Sigmoid colon (tissue), 7 donors: ENCODE data around the gene RASGRP3. TPM values are rescaled to one million over a fixed set of nuclear protein-coding genes. Genes with fewer than 3 reads are reported as not detected.

Experiments
- DNase-seq: peaks from one replicate; pipeline ENCODE4 v3.0.0-alpha.2; 2019
- H3K27ac ChIP-seq, 4 donors: fragments of 200-600 bp; sonication (generic); one replicate each; pipeline ENCODE4 v1.5.1; 2016 to 2019; ENCODE audit warnings: mild to moderate bottlenecking in 1 of 4
- H3K27me3 ChIP-seq, 3 donors: fragments of 200-600 bp; sonication (generic); one replicate each; pipeline ENCODE4 v1.5.1; 2019; ENCODE audit warnings: mild to moderate bottlenecking in 1 of 3
- H3K36me3 ChIP-seq, 4 donors: fragments of 200-600 bp; sonication (generic); one replicate each; pipeline ENCODE4 v1.5.1; 2016 to 2019
- H3K4me1 ChIP-seq, 4 donors: fragments of 200-600 bp; sonication (generic); one replicate each; pipeline ENCODE4 v1.5.1; 2017 to 2019
- H3K4me3 ChIP-seq, 4 donors: fragments of 200-600 bp; sonication (generic); one replicate each; pipeline ENCODE4 v1.5.1; 2017 to 2019; ENCODE audit warnings: mild to moderate bottlenecking in 2 of 4, moderate library complexity in 1 of 4
- H3K9me3 ChIP-seq, 4 donors: fragments of 200-600 bp in 3 of 4; sonication (generic) in 3 of 4; one replicate each; pipeline versions ENCODE4 v1.5.1 to v1.6.1; 2013 to 2019
- EP300 ChIP-seq, 4 donors: sonication (generic); formaldehyde crosslinking; IDR thresholded peaks; one replicate each; pipeline ENCODE4 v1.6.1; 2017; ENCODE audit warnings: antibody characterized with exemption in 4 of 4
- POLR2A ChIP-seq, 2 donors: fragments of 450-650 bp; IDR thresholded peaks; one replicate each; pipeline ENCODE4 v1.6.1; 2016; ENCODE audit warnings: antibody characterized with exemption in 2 of 2, mild to moderate bottlenecking in 2 of 2, moderate library complexity in 2 of 2
- POLR2AphosphoS5 ChIP-seq, 4 donors: sonication (generic); formaldehyde crosslinking; IDR thresholded peaks; one replicate each; pipeline ENCODE4 v1.6.1; 2017; ENCODE audit warnings: antibody characterized with exemption in 4 of 4
- WGBS, 2 donors: extraction: QIAGEN DNeasy Blood & Tissue Kit; methylation state at CpG; one replicate each; pipeline ENCODE4 v1.1.7; 2013; 5-methylcytosine and 5-hydroxymethylcytosine counted together
- intact Hi-C: fragments of 100-400 bp; cut with DNase I; formaldehyde crosslinking; loops from one replicate; pipeline ENCODE4 v1.15.1; 2023
- polyA plus RNA-seq, 3 donors: library from polyadenylated mRNA; stranded (reverse); fragments of 200-250 nt; gene quantifications; one replicate each; pipeline ENCODE4 v1.2.3, GENCODE V29; 2013
- total RNA-seq, 4 donors: library from RNA; depleted of rRNA; stranded (reverse); fragments of >200 nt; gene quantifications; one replicate each; pipeline ENCODE4 v1.1.0, GENCODE V29; 2016
- TF ChIP-seq, protein P1 (sequence below), 4 experiments: fragments of 450-650 bp in 3 of 4; fragments of 200-600 bp in 1 of 4; IDR thresholded peaks; one replicate each; pipeline ENCODE4 v1.5.1; 2016 to 2019; ENCODE audit warnings: antibody characterized with exemption in 4 of 4, mild to moderate bottlenecking in 3 of 4, moderate library complexity in 2 of 4
- donor health status: healthy with polysubstance abuse.
- donor health status: Bipolar disorder and iron deficiency.
- donor health status: healthy.

Gene RASGRP3
- total and polyA plus RNA-seq, 7 donors: 1.8 to 14.7 (median 6.7) TPM

DNA sequence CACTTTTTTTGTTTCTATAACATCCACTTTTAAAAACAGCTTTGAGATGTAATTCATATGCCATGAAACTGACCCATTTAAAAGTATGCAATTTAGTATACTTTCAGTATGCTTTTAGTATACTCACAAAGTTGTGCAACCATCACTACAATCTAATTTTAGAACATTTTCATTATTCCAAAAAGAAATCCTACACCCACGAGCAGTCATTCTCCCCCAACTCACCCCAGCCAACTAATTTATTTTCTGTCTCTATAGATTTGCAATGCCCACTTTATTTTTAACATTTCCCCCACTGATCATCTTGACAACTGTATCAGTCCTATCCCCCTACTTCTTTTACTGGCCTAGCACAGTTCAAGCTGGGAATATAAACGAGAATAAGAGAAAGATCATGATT, 83.6 kb downstream of the RASGRP3 start:
- intact Hi-C loops: no loop called here
- no peaks in the 10 kb centered on the region for H3K27me3 ChIP-seq
- H3K4me1 ChIP-seq: peaks cover 0 to 6% (median 0%) of the 10 kb centered on the region in 4 donors
- no peak overlapping the region for H3K4me3 ChIP-seq
- no peaks in the 10 kb centered on the region for H3K9me3 ChIP-seq
- peaks cover 0 to 7% (median 0%) of the 10 kb centered on the region in 4 donors for H3K36me3 ChIP-seq
- TF ChIP-seq, protein P1, sequence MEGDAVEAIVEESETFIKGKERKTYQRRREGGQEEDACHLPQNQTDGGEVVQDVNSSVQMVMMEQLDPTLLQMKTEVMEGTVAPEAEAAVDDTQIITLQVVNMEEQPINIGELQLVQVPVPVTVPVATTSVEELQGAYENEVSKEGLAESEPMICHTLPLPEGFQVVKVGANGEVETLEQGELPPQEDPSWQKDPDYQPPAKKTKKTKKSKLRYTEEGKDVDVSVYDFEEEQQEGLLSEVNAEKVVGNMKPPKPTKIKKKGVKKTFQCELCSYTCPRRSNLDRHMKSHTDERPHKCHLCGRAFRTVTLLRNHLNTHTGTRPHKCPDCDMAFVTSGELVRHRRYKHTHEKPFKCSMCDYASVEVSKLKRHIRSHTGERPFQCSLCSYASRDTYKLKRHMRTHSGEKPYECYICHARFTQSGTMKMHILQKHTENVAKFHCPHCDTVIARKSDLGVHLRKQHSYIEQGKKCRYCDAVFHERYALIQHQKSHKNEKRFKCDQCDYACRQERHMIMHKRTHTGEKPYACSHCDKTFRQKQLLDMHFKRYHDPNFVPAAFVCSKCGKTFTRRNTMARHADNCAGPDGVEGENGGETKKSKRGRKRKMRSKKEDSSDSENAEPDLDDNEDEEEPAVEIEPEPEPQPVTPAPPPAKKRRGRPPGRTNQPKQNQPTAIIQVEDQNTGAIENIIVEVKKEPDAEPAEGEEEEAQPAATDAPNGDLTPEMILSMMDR (IDR thresholded peaks at IDR 0.05): no peak
- TF ChIP-seq POLR2A (IDR thresholded peaks at IDR 0.05): no peak
- TF ChIP-seq EP300 (IDR thresholded peaks at IDR 0.05): no peak
- no peak for TF ChIP-seq POLR2AphosphoS5 (IDR thresholded peaks at IDR 0.05)
- no peak for DNase-seq
- no peak overlapping the region for H3K27ac ChIP-seq
- 64 to 75% methylated on average over 2 of the region's 2 CpGs for WGBS, 2 donors

DNA sequence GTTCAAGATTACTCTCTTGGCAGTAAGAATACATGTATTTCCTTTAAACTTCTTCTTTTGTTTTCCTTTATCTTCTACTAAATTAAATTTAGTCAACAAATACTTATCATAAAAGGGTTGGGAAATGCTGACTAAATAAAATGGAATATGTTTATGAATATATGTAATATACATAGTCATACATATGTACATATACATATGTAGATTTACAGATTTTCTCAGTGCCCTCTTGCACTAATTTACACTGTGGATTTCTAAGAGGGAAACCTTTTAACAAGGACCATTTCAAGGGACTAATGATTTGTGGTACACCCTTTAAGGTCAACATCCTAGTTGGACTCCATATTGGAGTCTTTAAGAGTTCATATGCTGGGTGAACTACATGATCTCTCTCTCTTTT, 85.4 kb downstream of the RASGRP3 start:
- Histone ChIP-seq H3K9me3 (no peaks in the 10 kb centered on the region), H3K4me1 (no peaks in the 10 kb centered on the region), H3K36me3 (peaks cover 0 to 7% (median 0%) of the 10 kb centered on the region in 4 donors), H3K27me3 (no peaks in the 10 kb centered on the region), H3K27ac (no peak overlapping the region), H3K4me3 (no peak overlapping the region)
- TF ChIP-seq POLR2AphosphoS5 (IDR thresholded peaks at IDR 0.05): no peak
- no peak for TF ChIP-seq POLR2A (IDR thresholded peaks at IDR 0.05)
- TF ChIP-seq, protein P1 (IDR thresholded peaks at IDR 0.05): no peak
- TF ChIP-seq EP300 (IDR thresholded peaks at IDR 0.05): no peak
- DNase-seq: no peak
- intact Hi-C loops: no loop called here

- Histone ChIP-seq H3K4me1 (no peaks in the 10 kb centered on the region), H3K9me3 (no peaks in the 10 kb centered on the region), H3K27ac (no peak overlapping the region), H3K36me3 (no peaks in the 10 kb centered on the region), H3K4me3 (no peak overlapping the region), H3K27me3 (no peaks in the 10 kb centered on the region)
- intact Hi-C loops: no loop called here
- no peak for DNase-seq
- TF ChIP-seq, protein P1 (IDR thresholded peaks at IDR 0.05): no peak
- TF ChIP-seq EP300 (IDR thresholded peaks at IDR 0.05) (no peak), POLR2A (IDR thresholded peaks at IDR 0.05) (no peak), POLR2AphosphoS5 (IDR thresholded peaks at IDR 0.05) (no peak)
- 75 to 78% methylated on average over 2 of the region's 2 CpGs for WGBS, 2 donors
Measured at GRCh38 chr2:33570681-33571080, 94.2 kb downstream of the RASGRP3 start.

DNA sequence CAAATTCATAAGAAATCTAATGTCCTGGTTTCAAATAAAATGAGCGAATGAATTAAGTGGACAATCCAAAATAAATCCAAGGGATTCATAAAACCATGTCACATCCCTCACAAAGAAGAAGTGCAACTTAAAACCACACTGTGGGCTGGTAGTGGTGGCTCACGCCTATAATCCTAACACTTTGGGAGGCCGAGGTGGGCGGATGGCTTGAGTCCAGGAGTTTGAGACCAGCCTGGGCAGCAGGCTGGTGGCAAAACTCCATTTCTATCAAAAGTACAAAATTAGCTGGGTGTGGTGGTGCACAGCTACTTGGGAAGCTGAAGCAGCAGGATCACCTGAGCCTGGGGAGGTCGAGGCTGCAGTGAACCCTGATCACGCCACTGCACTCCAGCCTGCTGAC, 97.2 kb downstream of the RASGRP3 start:
- 89 to 95% methylated on average over 6 of the region's 6 CpGs for WGBS, 2 donors
- no peak for DNase-seq
- TF ChIP-seq POLR2AphosphoS5 (IDR thresholded peaks at IDR 0.05) (no peak), EP300 (IDR thresholded peaks at IDR 0.05) (no peak), POLR2A (IDR thresholded peaks at IDR 0.05) (no peak)
- TF ChIP-seq, protein P1 (IDR thresholded peaks at IDR 0.05): no peak

GRCh38 chr2:33577084-33577483, 100.6 kb downstream of the RASGRP3 start:
- Histone ChIP-seq H3K9me3 (no peaks in the 10 kb centered on the region), H3K36me3 (no peaks in the 10 kb centered on the region), H3K4me3 (no peak overlapping the region), H3K27me3 (no peaks in the 10 kb centered on the region), H3K27ac (no peak overlapping the region), H3K4me1 (no peaks in the 10 kb centered on the region)
- TF ChIP-seq POLR2A (IDR thresholded peaks at IDR 0.05) (no peak), POLR2AphosphoS5 (IDR thresholded peaks at IDR 0.05) (no peak), EP300 (IDR thresholded peaks at IDR 0.05) (no peak)
- TF ChIP-seq, protein P1 (IDR thresholded peaks at IDR 0.05): no peak
- intact Hi-C loops: no loop called here
- WGBS, 2 donors: 95 to 96% methylated on average over 8 of the region's 8 CpGs
- no peak for DNase-seq

More for the DNA sequence above, 97.2 kb downstream of the RASGRP3 start:
- H3K9me3 ChIP-seq: no peaks in the 10 kb centered on the region
- intact Hi-C loops: no loop called here
- no peak overlapping the region for H3K27ac ChIP-seq
- no peaks in the 10 kb centered on the region for H3K4me1 ChIP-seq
- no peak overlapping the region for H3K4me3 ChIP-seq
- no peaks in the 10 kb centered on the region for H3K36me3 ChIP-seq
- no peaks in the 10 kb centered on the region for H3K27me3 ChIP-seq
